NCI-H187 treated with DMSO at 0.1 percent for 48 hours (cell line): ENCODE results near the gene EIPR1.
"Not testable (repeated sequence)": the region's sequence is repeated elsewhere in the genome, so short reads cannot be mapped to it uniquely, and the experiment has no call there.

ENCODE experiments used
- DNase-seq: peaks from one replicate; lab custom pipeline; 2025; lab: John Stamatoyannopoulos, UW

EIPR1 gene

GRCh38 chr2:3211256-3212060 lies 166.2 kb downstream of the EIPR1 start:
- DNase-seq = no peak

GRCh38 chr2:3210257-3210656 lies 167.4 kb downstream of the EIPR1 start:
- DNase-seq = no peak

GRCh38 chr2:3209258-3209657 lies 168.4 kb downstream of the EIPR1 start:
- DNase-seq = no peak

- no peak for DNase-seq
Measured at GRCh38 chr2:3208591-3208990, 169.0 kb downstream of the EIPR1 start.

- no peak for DNase-seq
Measured at GRCh38 chr2:3208179-3208578, 169.4 kb downstream of the EIPR1 start.

- no peak for DNase-seq
Measured at GRCh38 chr2:3207091-3207491, 170.5 kb downstream of the EIPR1 start.

- no peak for DNase-seq
Measured at GRCh38 chr2:3205845-3206244, 171.8 kb downstream of the EIPR1 start.

- no peak for DNase-seq
Measured at GRCh38 chr2:3204031-3204821, 173.4 kb downstream of the EIPR1 start.

- DNase-seq = no peak
Measured at GRCh38 chr2:3203497-3204019, 174.1 kb downstream of the EIPR1 start.

GRCh38 chr2:3202926-3203325 lies 174.7 kb downstream of the EIPR1 start:
- DNase-seq = no peak

GRCh38 chr2:3201281-3201680 lies 176.3 kb downstream of the EIPR1 start:
- no peak for DNase-seq

GRCh38 chr2:3200420-3200939 lies 177.1 kb downstream of the EIPR1 start:
- DNase-seq = no peak

- no peak for DNase-seq
Measured at GRCh38 chr2:3199627-3200345, 177.8 kb downstream of the EIPR1 start.

- not testable (repeated sequence) for DNase-seq
Measured at GRCh38 chr2:3198671-3199192, 178.9 kb downstream of the EIPR1 start.

- no peak for DNase-seq
Measured at GRCh38 chr2:3198119-3198518, 179.5 kb downstream of the EIPR1 start.

- DNase-seq = no peak
Measured at GRCh38 chr2:3197308-3197707, 180.3 kb downstream of the EIPR1 start.

- DNase-seq = no peak
Measured at GRCh38 chr2:3196716-3197115, 180.9 kb downstream of the EIPR1 start.

- no peak for DNase-seq
Measured at GRCh38 chr2:3195641-3196476, 181.8 kb downstream of the EIPR1 start.

- no peak for DNase-seq
Measured at GRCh38 chr2:3194828-3195227, 182.8 kb downstream of the EIPR1 start.

- no peak for DNase-seq
Measured at GRCh38 chr2:3193443-3194330, 183.9 kb downstream of the EIPR1 start.
